Duodenal mucosa (tissue), 2 donors: Measurements from ENCODE around the gene TTYH1.

ENCODE experiments used
- H3K27ac ChIP-seq: one replicate; pipeline ENCODE4 v1.7.0; 2013; ENCODE audit warnings: low read depth, low read length
- H3K27me3 ChIP-seq, 2 donors: one replicate each; pipeline ENCODE4 v1.7.0; 2013; ENCODE audit warnings: low read length in 2 of 2, control low read depth in 1 of 2; ENCODE audit not compliant: insufficient read depth in 2 of 2, control insufficient read depth in 1 of 2
- H3K36me3 ChIP-seq, 2 donors: one replicate each; pipeline ENCODE4 v1.7.0; 2013; ENCODE audit warnings: low read length in 2 of 2, control low read depth in 1 of 2; ENCODE audit not compliant: insufficient read depth in 2 of 2, control insufficient read depth in 1 of 2
- H3K4me1 ChIP-seq, 2 donors: one replicate each; pipeline ENCODE4 v1.7.0; 2013; ENCODE audit warnings: low read length in 2 of 2, control low read depth in 1 of 2; ENCODE audit not compliant: insufficient read depth in 2 of 2, control insufficient read depth in 1 of 2
- H3K4me3 ChIP-seq, 2 donors: one replicate each; pipeline ENCODE4 v1.7.0; 2013; ENCODE audit warnings: low read length in 2 of 2, low read depth in 1 of 2
- H3K9ac ChIP-seq, 2 donors: one replicate each; pipeline ENCODE4 v1.7.0; 2013; ENCODE audit warnings: low read length in 2 of 2, low read depth in 1 of 2
- H3K9me3 ChIP-seq, 2 donors: one replicate each; pipeline ENCODE4 v1.7.0; 2013; ENCODE audit warnings: low read length in 2 of 2, control low read depth in 1 of 2; ENCODE audit not compliant: control insufficient read depth in 1 of 2

The TTYH1 gene

DNA sequence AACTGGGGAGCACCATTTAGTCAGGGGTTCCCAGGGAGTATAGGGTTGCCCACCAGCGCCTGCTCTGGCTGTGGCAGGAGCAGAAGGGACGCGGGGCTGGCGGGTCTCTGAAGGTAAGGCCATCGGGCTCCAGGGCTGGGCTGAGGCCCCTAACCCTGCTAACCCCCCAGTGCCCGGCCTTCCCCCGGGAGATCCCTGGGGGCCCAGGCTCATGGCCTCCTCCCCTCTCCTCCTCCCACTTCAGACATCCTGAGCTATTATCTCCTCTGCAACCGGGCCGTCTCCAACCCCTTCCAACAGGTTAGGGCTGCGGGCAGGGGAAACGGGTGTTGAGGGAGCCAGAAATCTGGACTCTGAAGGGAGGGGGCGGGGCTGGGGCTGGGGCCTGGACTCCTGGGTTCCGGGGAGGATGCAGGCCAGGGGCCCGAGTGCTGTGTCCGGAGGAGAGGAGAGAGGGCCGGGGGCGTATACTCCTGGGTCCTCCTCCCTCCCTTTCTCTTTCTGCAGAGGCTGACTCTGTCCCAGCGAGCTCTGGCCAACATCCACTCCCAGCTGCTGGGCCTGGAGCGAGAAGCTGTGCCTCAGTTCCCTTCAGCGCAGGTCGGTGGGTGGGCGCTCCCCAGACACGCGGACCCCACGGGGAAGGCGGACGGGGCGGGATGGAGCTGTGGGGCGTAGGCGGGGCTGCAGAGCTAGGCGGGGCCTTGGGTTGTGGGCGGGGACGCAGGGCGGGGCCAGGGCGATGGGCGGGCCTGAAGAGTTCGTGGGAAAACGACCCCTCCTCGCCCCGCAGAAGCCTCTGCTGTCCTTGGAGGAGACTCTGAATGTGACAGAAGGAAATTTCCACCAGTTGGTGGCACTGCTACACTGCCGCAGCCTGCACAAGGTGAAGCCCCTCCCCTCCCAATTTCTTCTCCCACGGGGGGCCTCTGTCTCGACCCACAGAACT is 15.3 kb downstream of the TTYH1 start:
- no peaks in the 10 kb centered on the region for H3K9me3 ChIP-seq
- H3K9ac ChIP-seq: no peak overlapping the region
- H3K36me3 ChIP-seq: no peaks in the 10 kb centered on the region
- H3K27ac ChIP-seq: no peak overlapping the region
- peak overlapping the region in 1 of 2 donors; percentile 18 for H3K4me3 ChIP-seq
- peaks cover 22 to 30% of the 10 kb centered on the region in 2 donors for H3K27me3 ChIP-seq
- peaks cover 12 to 16% of the 10 kb centered on the region in 2 donors for H3K4me1 ChIP-seq

DNA sequence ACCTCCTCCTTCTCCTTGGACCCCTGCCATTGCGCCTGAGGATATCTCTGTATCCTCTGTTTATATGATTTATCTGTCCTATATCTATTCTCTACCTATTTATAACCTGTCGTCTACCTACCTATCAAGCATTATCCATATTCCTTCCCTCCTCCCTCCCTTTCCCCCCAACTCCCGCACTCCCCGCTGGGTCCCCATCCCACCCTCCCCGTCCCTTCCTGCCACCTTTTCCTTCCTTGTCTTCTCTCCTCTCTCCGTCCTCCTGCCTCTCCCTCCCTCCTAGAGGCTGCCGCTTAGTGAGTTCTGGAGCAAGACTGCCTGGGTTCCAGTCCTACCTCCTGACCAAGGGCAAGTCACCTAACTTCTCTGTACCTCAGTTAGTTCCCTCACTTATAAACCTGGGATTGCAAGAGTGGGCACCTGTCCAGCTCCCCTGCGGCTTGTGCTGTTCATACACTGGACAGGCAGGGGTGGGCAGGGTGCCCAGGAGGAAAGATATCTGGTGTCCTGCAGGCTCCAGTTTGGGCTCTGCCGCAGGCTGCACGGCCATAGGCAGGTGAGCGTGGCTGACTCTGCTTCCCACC is 16.1 kb downstream of the TTYH1 start:
- Histone ChIP-seq H3K9ac (no peak overlapping the region), H3K27ac (no peak overlapping the region), H3K4me1 (peaks cover 12 to 16% of the 10 kb centered on the region in 2 donors), H3K9me3 (no peaks in the 10 kb centered on the region), H3K36me3 (no peaks in the 10 kb centered on the region), H3K27me3 (peaks cover 22 to 26% of the 10 kb centered on the region in 2 donors), H3K4me3 (peak overlapping the region in 1 of 2 donors; percentile 18)

DNA sequence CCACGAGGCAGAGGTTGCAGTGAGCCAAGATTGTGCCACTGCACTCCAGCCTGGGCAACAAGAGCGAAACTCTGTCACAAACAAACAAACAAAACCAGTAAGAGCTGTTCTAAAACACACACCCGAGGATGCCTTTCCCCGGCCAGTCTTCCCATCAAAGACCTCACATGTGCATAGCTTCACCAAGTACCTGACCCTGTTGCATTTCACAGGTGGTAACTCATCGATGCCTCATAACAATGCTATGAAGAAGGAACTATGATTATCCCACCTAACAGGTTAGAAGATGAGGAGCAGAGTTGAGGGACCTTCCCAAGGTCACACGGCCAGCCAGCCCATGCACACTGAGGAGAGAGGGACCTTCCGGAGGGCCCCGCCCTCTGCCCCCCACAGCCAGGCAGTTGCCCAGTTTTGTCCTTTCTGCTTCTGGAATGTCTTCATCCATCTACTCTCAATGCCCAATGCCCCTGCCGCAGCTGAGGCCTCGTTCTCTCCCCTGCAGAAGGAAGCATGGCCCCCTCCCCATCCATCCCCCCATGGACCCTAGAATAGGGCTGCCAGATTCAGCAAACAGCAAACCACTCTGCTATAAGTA is 17.0 kb downstream of the TTYH1 start:
- Histone ChIP-seq H3K27ac (no peak overlapping the region), H3K36me3 (no peaks in the 10 kb centered on the region), H3K9ac (no peak overlapping the region), H3K4me3 (no peak overlapping the region), H3K4me1 (peaks cover 12 to 16% of the 10 kb centered on the region in 2 donors), H3K27me3 (peaks cover 22 to 24% of the 10 kb centered on the region in 2 donors), H3K9me3 (no peaks in the 10 kb centered on the region)

DNA sequence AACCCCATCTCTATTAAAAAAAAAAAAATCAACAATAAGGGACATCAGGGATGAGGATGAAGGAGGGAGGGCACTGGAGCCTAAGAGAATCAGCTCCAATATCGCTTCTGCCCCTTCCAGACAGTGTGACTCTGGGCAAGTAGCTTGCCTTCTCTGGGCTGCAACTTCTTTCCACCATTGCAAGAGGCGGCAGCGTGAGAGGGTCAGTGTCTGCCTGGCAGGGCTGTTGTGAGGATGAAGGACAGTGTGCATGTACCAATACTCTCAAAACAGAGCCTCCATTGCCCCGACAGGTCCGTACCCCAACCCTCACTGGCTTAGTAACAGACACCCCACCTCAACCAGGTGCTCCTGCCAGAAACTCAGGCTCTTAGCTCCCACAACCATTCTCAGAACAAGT is 18.4 kb downstream of the TTYH1 start:
- Histone ChIP-seq H3K36me3 (no peaks in the 10 kb centered on the region), H3K9me3 (no peaks in the 10 kb centered on the region), H3K27me3 (peaks cover 21 to 23% of the 10 kb centered on the region in 2 donors), H3K4me3 (no peak overlapping the region), H3K9ac (no peak overlapping the region), H3K4me1 (peaks cover 12 to 16% of the 10 kb centered on the region in 2 donors), H3K27ac (no peak overlapping the region)

DNA sequence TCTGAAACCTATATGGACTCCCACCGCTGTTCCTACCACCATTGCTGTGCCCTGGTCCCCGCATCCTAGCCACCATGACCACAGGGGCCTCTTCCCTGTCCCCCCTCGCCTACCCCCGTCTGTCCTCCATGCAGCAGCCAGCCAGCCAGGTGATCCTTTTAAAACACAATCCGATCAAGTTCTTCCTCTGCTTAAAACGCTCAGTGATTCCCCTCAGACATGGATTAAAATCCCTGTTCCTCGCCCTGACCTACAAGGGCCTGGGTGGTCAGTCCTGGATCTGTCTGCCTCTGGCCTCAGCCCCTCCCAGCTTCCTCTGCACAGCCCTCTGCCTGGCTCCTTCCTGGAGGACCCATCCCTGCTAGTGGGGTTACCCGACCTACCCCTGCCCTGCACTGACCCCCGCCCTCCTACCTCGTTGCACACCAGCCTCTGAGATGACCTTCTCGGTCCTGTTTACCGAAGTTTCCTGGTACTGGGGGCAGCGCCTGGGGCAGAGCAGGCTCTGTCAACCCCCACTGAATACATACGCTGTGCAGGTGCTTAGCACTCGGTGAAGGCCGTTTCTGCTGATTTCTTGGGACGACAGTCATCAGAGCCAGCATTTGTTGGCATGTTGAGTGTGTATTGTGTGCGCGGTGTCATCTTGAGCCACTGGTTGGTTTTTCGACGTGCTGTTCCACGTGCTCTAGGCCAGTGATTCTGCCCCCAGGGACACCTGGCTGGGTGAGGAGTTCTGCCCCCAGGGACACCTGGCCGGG is 19.0 kb downstream of the TTYH1 start:
- Histone ChIP-seq H3K4me1 (peaks cover 12 to 16% of the 10 kb centered on the region in 2 donors), H3K36me3 (no peaks in the 10 kb centered on the region), H3K9me3 (no peaks in the 10 kb centered on the region), H3K4me3 (no peak overlapping the region), H3K27me3 (peaks cover 16 to 17% of the 10 kb centered on the region in 2 donors), H3K9ac (no peak overlapping the region), H3K27ac (no peak overlapping the region)

DNA sequence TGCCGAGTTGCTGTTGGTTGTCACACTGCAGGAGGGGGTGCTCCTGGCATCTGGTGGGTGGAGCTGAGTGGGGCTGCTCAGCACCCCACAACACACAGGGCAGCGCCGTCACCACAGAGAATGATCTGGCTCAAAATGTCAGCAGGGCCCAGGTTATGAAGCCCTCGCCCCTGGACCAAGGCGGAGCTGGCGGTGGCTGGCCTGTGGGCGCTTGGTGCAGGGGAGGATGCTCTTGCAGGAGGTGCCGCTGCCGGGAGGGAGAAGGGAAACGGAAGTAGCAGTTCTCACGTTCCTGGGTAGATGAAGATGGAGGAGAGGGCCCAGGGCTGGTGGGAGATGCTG is 19.6 kb downstream of the TTYH1 start:
- no peak overlapping the region for H3K9ac ChIP-seq
- no peak overlapping the region for H3K27ac ChIP-seq
- H3K36me3 ChIP-seq: no peaks in the 10 kb centered on the region
- H3K27me3 ChIP-seq: peaks cover 12 to 14% of the 10 kb centered on the region in 2 donors
- H3K9me3 ChIP-seq: no peaks in the 10 kb centered on the region
- peaks cover 12 to 16% of the 10 kb centered on the region in 2 donors for H3K4me1 ChIP-seq
- no peak overlapping the region for H3K4me3 ChIP-seq

DNA sequence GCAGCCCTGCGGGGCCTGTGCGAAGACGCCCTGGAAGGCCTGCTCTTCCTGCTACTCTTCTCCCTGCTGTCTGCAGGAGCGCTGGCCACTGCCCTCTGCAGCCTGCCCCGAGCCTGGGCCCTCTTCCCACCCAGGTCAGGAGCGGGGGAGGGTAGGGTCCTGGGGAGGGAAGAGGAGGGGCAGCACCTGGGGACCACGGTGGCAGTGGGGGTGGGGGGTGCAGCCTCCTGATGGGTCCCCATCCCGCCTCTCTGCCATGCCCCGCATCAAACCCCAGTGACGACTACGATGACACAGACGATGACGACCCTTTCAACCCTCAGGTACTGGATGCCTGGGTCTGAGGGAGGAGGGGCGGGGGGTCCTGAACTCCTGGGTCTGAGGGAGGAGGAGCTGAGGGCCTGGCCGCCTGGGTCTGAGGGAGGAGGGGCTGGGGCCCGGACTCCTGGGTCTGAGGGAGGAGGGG is 20.3 kb downstream of the TTYH1 start:
- H3K27ac ChIP-seq: no peak overlapping the region
- H3K4me3 ChIP-seq: no peak overlapping the region
- H3K9ac ChIP-seq: no peak overlapping the region
- peaks cover 5 to 9% of the 10 kb centered on the region in 2 donors for H3K27me3 ChIP-seq
- H3K4me1 ChIP-seq: peaks cover 6 to 15% of the 10 kb centered on the region in 2 donors
- no peaks in the 10 kb centered on the region for H3K9me3 ChIP-seq
- H3K36me3 ChIP-seq: no peaks in the 10 kb centered on the region

DNA sequence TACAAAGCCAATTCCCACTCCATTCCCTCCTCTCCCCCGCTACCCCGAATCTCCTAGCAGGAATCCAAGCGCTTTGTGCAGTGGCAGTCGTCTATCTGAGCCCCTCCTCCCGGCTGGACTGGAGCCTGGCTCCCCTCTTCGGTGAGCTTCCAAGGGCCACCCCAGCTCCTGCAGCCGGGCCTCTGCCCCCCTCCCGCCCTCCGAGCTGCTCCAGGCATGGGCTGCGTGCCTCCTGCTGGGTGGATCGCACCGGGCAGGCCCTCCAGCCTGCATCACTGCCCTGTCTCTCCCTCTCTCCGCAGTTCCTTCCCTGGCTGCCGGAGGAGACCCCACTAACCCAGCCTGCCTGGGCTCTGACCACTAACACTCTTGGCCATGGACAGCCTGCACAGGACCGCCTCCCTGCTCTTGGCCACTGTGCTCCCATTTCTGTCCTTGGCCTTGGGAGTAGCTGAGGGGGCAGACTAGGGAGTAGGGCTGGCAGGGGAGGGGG is 20.8 kb downstream of the TTYH1 start:
- Histone ChIP-seq H3K27ac (no peak overlapping the region), H3K9ac (no peak overlapping the region), H3K36me3 (no peaks in the 10 kb centered on the region), H3K4me1 (peaks cover 6 to 12% of the 10 kb centered on the region in 2 donors), H3K4me3 (no peak overlapping the region), H3K9me3 (no peaks in the 10 kb centered on the region), H3K27me3 (peaks cover 5 to 9% of the 10 kb centered on the region in 2 donors)

DNA sequence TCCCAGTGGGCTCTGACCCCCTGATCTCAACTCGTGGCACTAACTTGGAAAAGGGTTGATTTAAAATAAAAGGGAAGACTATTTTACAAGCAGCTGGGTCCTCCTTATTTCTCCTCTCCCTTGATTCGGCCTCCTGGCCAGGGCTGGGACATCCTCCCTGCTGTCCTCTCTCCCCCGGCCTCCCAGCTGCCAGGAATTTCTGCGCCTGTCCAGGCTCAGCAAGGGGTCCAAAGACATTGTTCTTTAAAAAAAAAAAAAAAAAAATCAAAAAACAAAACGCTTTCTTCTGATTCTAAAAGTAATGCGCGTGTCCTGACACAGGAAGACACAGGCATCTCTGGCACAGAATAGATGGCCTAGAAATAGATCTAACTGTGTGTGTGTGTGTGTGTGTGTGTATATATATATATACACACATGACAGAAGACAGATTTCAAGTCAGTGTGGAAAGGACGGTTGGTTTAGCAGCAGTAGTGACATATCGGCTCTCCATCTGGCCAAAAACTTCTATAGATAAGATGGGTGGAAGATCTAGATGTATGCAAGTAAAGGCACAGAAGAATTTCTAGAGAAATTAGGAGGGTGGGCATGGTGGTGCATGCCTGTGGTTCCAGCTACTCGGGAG is 21.5 kb downstream of the TTYH1 start:
- no peak overlapping the region for H3K27ac ChIP-seq
- H3K4me3 ChIP-seq: no peak overlapping the region
- H3K36me3 ChIP-seq: no peaks in the 10 kb centered on the region
- H3K4me1 ChIP-seq: peaks cover 6 to 12% of the 10 kb centered on the region in 2 donors
- H3K27me3 ChIP-seq: peaks cover 5 to 9% of the 10 kb centered on the region in 2 donors
- H3K9ac ChIP-seq: no peak overlapping the region
- H3K9me3 ChIP-seq: no peaks in the 10 kb centered on the region
